Ascending aorta (tissue), 2 donors: ENCODE data around the gene CDSN. TPM values are rescaled to one million over a fixed set of nuclear protein-coding genes. Genes with fewer than 3 reads are reported as not detected.

Experiments used
- DNase-seq, 2 donors: peaks; one replicate each; pipeline ENCODE4 v3.0.0-alpha.2; 2019; ENCODE audit warnings: low spot score in 2 of 2
- H3K27ac ChIP-seq, 2 donors: fragments of 200-600 bp; sonication (generic); one replicate each; pipeline ENCODE4 v1.5.1; 2016 to 2017; ENCODE audit warnings: mild to moderate bottlenecking in 1 of 2
- H3K27me3 ChIP-seq: fragments of 200-600 bp; sonication (generic); one replicate; pipeline ENCODE4 v1.5.1; 2017
- H3K36me3 ChIP-seq, 2 donors: fragments of 200-600 bp; sonication (generic); one replicate each; pipeline ENCODE4 v1.5.1; 2016
- H3K4me1 ChIP-seq, 2 donors: fragments of 200-600 bp; sonication (generic); one replicate each; pipeline ENCODE4 v1.5.1; 2016 to 2017; ENCODE audit warnings: mild to moderate bottlenecking in 1 of 2
- H3K4me3 ChIP-seq, 2 donors: fragments of 200-600 bp; sonication (generic); one replicate each; pipeline ENCODE4 v1.5.1; 2016 to 2017; ENCODE audit warnings: mild to moderate bottlenecking in 1 of 2
- H3K9me3 ChIP-seq, 2 donors: fragments of 200-600 bp; sonication (generic); one replicate each; pipeline ENCODE4 v1.5.1; 2016
- intact Hi-C: fragments of 100-400 bp; cut with DNase I; formaldehyde crosslinking; loops from one replicate; pipeline ENCODE4 v1.15.1; 2023
- total RNA-seq: library from RNA; depleted of rRNA; stranded (reverse); fragments of >200 nt; gene quantifications from one replicate; pipeline ENCODE4 v1.1.0, GENCODE V29; 2016
- TF ChIP-seq, protein P1 (sequence below), 3 experiments: fragments of 200-600 bp in 2 of 3; fragments of 450-650 bp in 1 of 3; sonication (generic) in 2 of 3; IDR thresholded peaks; one replicate each; pipeline ENCODE4 v1.5.1; 2016 to 2019; ENCODE audit warnings: antibody characterized with exemption in 3 of 3, mild to moderate bottlenecking in 1 of 3, moderate library complexity in 1 of 3

Gene CDSN
- total RNA-seq, 1 donor from 2014 or later = not detected

DNA sequence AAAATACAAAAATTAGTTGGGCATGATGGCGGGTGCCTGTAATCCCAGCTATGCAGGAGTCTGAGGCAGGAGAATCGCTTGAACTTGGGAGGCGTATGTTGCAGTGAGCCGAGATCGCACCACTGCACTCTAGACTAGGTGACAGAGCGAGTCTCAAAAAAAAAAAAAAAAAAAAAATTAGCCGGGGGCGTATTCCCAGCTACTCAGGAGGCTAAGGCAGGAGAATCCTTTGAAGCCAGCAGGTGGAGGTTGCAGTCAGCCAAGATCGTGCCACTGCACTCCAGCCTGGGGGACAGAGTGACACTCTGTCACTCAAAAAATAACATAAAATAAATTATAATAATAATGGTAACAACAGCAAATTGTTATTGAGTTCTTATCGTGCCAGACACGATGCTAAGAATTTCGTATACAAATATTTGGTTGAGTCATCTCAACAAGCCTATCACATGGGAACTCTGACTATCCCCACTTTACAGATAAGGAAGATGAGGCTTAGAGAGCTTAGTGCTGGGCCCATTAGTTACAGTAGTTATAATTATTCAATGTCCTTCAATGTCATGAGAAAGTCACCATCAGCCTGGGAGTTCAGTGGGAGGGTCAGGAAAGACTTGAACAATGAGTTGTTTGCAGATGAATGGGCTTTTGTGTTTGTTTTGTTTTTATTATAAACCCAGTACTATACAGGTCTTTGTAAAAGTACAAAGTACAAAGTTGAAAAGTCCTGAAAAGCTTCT, 27.3 kb downstream of the CDSN start:
- Histone ChIP-seq H3K4me1 (no peaks in the 10 kb centered on the region), H3K27ac (no peak overlapping the region), H3K9me3 (no peaks in the 10 kb centered on the region), H3K27me3 (no peaks in the 10 kb centered on the region), H3K36me3 (no peaks in the 10 kb centered on the region), H3K4me3 (no peak overlapping the region)
- no peak for DNase-seq
- intact Hi-C loops = no loop called here
- TF ChIP-seq, protein P1, sequence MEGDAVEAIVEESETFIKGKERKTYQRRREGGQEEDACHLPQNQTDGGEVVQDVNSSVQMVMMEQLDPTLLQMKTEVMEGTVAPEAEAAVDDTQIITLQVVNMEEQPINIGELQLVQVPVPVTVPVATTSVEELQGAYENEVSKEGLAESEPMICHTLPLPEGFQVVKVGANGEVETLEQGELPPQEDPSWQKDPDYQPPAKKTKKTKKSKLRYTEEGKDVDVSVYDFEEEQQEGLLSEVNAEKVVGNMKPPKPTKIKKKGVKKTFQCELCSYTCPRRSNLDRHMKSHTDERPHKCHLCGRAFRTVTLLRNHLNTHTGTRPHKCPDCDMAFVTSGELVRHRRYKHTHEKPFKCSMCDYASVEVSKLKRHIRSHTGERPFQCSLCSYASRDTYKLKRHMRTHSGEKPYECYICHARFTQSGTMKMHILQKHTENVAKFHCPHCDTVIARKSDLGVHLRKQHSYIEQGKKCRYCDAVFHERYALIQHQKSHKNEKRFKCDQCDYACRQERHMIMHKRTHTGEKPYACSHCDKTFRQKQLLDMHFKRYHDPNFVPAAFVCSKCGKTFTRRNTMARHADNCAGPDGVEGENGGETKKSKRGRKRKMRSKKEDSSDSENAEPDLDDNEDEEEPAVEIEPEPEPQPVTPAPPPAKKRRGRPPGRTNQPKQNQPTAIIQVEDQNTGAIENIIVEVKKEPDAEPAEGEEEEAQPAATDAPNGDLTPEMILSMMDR (IDR thresholded peaks at IDR 0.05) = no peak

DNA sequence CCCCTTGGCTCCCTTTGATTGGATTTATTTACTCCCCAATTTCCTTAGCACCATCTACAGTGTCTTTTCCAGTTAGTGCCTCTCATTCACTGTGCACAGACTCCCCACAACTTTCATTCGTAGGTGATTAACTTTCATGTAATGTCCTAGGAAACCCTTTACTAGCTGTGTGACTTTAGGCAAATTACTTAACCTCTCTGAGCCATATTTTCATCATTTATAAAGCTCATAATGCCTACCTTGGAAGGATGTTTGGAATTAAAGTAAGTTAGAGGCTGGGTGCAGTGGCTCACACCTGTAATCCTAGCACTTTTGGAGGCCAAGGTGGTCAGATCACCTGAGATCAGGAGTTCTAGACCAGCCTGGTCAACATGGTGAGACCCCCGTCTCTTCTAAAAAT, 28.0 kb downstream of the CDSN start:
- H3K4me1 ChIP-seq = peaks cover 0 to 1% of the 10 kb centered on the region in 2 donors
- intact Hi-C loops = no loop called here
- H3K9me3 ChIP-seq = no peaks in the 10 kb centered on the region
- H3K27ac ChIP-seq = no peak overlapping the region
- H3K36me3 ChIP-seq = no peaks in the 10 kb centered on the region
- H3K4me3 ChIP-seq = no peak overlapping the region
- H3K27me3 ChIP-seq = no peaks in the 10 kb centered on the region
- no peak for DNase-seq
- TF ChIP-seq, protein P1 (IDR thresholded peaks at IDR 0.05) = no peak

DNA sequence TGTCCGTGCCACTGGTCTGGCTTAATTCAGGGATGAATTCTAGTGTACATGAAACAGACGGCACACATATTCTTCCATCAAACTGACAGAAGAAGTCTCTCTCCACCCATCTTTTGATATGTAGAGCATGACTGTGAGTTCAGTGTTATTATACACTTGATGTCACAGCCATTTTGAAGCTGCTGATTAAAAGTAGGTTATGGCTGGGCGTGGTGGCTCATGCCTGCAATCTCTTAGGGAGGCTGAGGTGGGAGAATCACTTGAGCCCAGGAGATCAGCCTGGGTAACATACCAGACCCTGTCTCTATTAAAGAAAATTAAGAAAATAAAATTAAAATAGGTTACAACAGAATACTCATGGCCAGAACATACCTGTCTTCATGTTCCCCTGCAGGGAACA, 28.6 kb downstream of the CDSN start:
- Histone ChIP-seq H3K9me3 (no peaks in the 10 kb centered on the region), H3K4me1 (peaks cover 0 to 5% of the 10 kb centered on the region in 2 donors), H3K27me3 (no peaks in the 10 kb centered on the region), H3K27ac (no peak overlapping the region), H3K36me3 (no peaks in the 10 kb centered on the region), H3K4me3 (no peak overlapping the region)
- no peak for DNase-seq
- TF ChIP-seq, protein P1 (IDR thresholded peaks at IDR 0.05) = no peak
- intact Hi-C loops = no loop called here

DNA sequence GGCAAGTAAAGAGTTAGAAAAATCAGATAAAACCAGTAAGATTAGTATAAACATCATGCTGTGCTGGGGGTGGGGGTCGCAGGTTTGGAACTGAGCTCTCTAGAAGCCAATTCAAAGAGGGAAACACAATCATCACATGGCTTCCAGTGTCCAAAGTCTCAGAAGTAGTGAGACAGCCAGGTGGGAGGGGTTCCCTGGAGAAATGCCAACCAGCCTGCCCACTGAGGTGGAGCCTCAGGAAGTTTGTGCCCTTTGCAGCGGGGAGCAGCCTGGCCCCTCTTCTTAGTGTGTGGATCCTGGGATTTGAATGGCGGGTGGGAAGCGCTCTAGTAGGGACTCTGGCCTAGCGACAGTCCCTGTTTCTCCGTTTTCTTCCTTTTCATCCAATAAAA, 29.3 kb downstream of the CDSN start:
- no peaks in the 10 kb centered on the region for H3K27me3 ChIP-seq
- TF ChIP-seq, protein P1 (IDR thresholded peaks at IDR 0.05) = no peak
- no peaks in the 10 kb centered on the region for H3K36me3 ChIP-seq
- no peaks in the 10 kb centered on the region for H3K9me3 ChIP-seq
- DNase-seq = no peak
- H3K27ac ChIP-seq = no peak overlapping the region
- no peak overlapping the region for H3K4me3 ChIP-seq
- H3K4me1 ChIP-seq = peaks cover 0 to 5% of the 10 kb centered on the region in 2 donors
- intact Hi-C loops = no loop called here

DNA sequence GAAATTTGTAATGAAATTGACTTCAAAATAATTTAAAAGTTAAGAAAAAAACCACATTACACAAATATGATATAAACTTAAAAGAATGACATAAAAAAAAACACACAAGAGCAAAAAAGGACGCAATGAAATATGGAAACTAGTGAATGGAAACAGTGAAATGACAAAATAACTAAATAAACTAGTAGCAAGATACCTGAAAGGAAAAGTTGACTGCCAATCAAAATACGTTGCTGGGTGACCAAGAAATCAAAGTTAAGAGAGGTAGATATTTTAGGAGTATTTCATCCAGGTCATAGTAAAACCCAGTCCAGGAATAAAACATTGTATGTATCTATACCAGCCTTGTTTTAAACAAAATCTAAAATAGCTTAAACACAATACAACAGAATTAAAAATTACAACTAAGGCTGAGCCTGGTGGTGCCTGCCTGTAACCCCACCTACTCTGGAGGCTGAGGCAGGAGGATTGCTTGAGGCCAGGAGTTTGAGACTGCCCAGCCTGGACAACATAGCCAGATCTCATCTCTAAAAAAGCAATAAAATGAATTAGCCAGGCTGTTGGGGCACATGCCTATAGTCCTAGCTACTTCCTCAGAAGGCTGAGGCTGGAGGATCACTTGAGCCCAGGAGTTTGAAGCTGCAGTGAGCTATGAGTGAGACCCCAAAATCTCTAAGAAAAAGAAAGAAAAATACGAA, 29.8 kb downstream of the CDSN start:
- TF ChIP-seq, protein P1 (IDR thresholded peaks at IDR 0.05) = no peak
- Histone ChIP-seq H3K4me3 (no peak overlapping the region), H3K27me3 (no peaks in the 10 kb centered on the region), H3K4me1 (peaks cover 0 to 5% of the 10 kb centered on the region in 2 donors), H3K36me3 (no peaks in the 10 kb centered on the region), H3K9me3 (no peaks in the 10 kb centered on the region), H3K27ac (no peak overlapping the region)
- intact Hi-C loops = no loop called here
- DNase-seq = no peak
